ENCODE data around the gene PDE11A. TPM values are rescaled to one million over a fixed set of nuclear protein-coding genes. Genes with fewer than 3 reads are reported as not detected.

The PDE11A gene
- total RNA-seq, 3 donors from 2014 or later, result 0.96 to 2.3 (median 2.2) TPM

DNA sequence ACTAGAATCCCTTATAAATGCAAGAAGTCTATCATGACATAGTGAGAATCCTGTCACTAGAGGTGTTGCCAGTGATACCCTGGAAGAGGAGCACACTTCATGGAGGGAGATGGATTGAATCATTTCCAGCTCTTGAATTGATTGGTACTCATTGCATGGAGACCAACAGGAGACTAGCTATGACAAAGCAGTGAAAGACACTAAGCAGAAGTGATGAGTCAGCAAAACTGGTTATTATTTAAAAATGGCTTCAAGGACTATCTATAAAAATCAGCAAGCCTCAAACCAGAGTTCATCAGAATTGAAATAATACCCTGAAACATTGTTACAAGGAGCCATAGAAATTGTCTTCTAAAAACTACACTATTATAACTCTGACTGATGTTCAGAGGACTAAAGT is 200.3 kb downstream of the PDE11A start:
- no peaks in the 10 kb centered on the region for H3K4me1 ChIP-seq
- H3K27me3 ChIP-seq, result no peaks in the 10 kb centered on the region
- H3K4me3 ChIP-seq, result no peak overlapping the region
- H3K36me3 ChIP-seq, result no peaks in the 10 kb centered on the region
- intact Hi-C loops (cut with DNase I; ENCODE audit: low total_unique reads), result no loop called here
- no peak for DNase-seq (ENCODE audit: low spot score in 2 of 2)
- H3K9me3 ChIP-seq, result no peaks in the 10 kb centered on the region
- TF ChIP-seq POLR2A (IDR thresholded peaks at IDR 0.05) (no peak), POLR2AphosphoS5 (IDR thresholded peaks at IDR 0.05) (no peak)
- TF ChIP-seq, protein P1, sequence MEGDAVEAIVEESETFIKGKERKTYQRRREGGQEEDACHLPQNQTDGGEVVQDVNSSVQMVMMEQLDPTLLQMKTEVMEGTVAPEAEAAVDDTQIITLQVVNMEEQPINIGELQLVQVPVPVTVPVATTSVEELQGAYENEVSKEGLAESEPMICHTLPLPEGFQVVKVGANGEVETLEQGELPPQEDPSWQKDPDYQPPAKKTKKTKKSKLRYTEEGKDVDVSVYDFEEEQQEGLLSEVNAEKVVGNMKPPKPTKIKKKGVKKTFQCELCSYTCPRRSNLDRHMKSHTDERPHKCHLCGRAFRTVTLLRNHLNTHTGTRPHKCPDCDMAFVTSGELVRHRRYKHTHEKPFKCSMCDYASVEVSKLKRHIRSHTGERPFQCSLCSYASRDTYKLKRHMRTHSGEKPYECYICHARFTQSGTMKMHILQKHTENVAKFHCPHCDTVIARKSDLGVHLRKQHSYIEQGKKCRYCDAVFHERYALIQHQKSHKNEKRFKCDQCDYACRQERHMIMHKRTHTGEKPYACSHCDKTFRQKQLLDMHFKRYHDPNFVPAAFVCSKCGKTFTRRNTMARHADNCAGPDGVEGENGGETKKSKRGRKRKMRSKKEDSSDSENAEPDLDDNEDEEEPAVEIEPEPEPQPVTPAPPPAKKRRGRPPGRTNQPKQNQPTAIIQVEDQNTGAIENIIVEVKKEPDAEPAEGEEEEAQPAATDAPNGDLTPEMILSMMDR (IDR thresholded peaks at IDR 0.05), result no peak
- H3K27ac ChIP-seq, result no peak overlapping the region

DNA sequence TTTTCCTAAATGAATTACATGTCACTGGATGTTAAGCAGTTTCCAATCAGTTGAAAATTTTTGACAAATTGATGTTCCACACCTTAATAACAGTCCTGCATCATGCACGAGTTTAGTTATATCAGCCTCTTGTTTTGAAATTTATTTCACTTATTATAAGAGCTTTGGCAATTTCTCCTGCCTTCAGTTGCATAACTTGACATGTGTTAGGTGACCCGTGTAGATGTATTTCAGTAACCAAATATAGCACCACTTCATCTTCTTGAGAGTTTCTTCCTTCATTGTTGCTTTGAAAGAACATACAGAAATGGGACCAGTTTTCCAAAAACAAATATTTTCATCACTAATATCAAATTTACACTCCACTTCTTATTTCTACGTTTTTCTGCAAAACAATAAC is 202.7 kb downstream of the PDE11A start:
- Histone ChIP-seq H3K36me3 (no peaks in the 10 kb centered on the region), H3K4me3 (no peak overlapping the region), H3K4me1 (no peaks in the 10 kb centered on the region), H3K27me3 (no peaks in the 10 kb centered on the region), H3K9me3 (no peaks in the 10 kb centered on the region), H3K27ac (no peak overlapping the region)
- intact Hi-C loops (cut with DNase I; ENCODE audit: low total_unique reads), result no loop called here
- TF ChIP-seq, protein P1 (IDR thresholded peaks at IDR 0.05), result no peak
- no peak for DNase-seq (ENCODE audit: low spot score in 2 of 2)

DNA sequence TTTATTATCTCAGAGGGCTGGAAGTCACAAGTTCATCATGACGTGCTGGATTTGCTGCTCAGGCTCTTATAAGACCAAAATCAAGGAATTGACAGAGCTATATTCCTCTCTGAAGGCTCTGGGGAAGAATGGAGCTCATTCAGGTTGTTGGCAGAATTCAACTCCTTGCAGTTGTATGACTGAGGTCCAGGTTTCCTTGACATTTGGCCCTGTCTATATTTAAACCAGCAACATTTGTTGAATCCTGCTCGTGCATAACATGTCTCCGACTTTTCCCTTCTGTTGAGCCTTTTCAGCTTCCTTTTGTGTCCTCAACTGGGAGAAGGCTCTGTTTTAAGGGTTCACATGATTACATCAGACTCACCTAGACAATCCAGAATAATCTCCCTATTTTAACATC is 203.4 kb downstream of the PDE11A start:
- DNase-seq (ENCODE audit: low spot score in 2 of 2), result no peak
- no peak for TF ChIP-seq POLR2A (IDR thresholded peaks at IDR 0.05)
- TF ChIP-seq, protein P1 (IDR thresholded peaks at IDR 0.05), result no peak
- no peak for TF ChIP-seq POLR2AphosphoS5 (IDR thresholded peaks at IDR 0.05)
- intact Hi-C loops (cut with DNase I; ENCODE audit: low total_unique reads), result no loop called here

DNA sequence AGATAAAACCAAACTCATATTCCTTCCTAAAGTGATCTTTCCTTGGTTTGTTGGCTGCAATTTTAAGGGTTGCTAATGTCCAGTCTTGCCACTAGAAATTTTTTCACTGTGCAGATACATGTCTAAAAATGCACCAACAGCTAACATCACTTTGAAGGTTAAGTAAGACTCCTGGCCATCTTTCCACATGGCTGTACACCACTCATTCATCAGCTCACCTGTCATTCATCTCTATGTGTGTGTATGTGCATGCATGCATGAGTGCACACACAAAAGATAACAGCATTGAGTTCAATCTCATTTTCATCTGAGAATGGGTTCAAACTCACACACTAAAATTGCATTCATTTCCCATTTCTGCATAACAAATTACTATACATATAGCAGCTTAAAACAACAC is 203.8 kb downstream of the PDE11A start:
- intact Hi-C loops (cut with DNase I; ENCODE audit: low total_unique reads), result no loop called here
- TF ChIP-seq, protein P1 (IDR thresholded peaks at IDR 0.05), result no peak
- TF ChIP-seq POLR2A (IDR thresholded peaks at IDR 0.05), result no peak
- TF ChIP-seq POLR2AphosphoS5 (IDR thresholded peaks at IDR 0.05), result no peak

More for the DNA sequence above, 203.4 kb downstream of the PDE11A start:
- Histone ChIP-seq H3K4me3 (no peak overlapping the region), H3K9me3 (no peaks in the 10 kb centered on the region), H3K27ac (no peak overlapping the region), H3K36me3 (no peaks in the 10 kb centered on the region), H3K27me3 (no peaks in the 10 kb centered on the region), H3K4me1 (no peaks in the 10 kb centered on the region)

DNA sequence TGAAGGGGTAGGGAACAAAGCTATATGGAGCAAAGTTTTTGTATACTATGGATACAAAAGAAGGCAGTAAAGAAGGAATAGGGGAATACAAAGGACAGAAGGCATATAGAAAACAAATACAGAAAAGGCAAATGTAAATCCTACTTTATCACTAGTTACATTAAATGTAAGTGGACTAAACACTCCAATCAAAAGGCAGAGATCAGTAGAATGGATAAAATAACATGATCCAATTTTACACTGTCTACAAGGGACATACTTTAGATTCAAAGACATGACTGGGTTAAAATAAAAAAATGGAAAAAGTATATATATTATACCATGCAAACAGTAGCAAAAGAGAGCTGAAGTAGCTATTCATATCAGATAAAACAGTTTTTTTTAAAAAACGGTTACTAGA is 215.0 kb downstream of the PDE11A start:
- TF ChIP-seq, protein P1 (IDR thresholded peaks at IDR 0.05), result no peak
- TF ChIP-seq POLR2AphosphoS5 (IDR thresholded peaks at IDR 0.05), result no peak
- TF ChIP-seq POLR2A (IDR thresholded peaks at IDR 0.05), result no peak
- Histone ChIP-seq H3K27ac (no peak overlapping the region), H3K4me3 (no peak overlapping the region), H3K9me3 (peaks cover 0 to 7% of the 10 kb centered on the region in 2 donors), H3K36me3 (no peaks in the 10 kb centered on the region), H3K4me1 (no peaks in the 10 kb centered on the region), H3K27me3 (no peaks in the 10 kb centered on the region)
- no peak for DNase-seq (ENCODE audit: low spot score in 2 of 2)
- intact Hi-C loops (cut with DNase I; ENCODE audit: low total_unique reads), result no loop called here

More for the DNA sequence above, 203.8 kb downstream of the PDE11A start:
- Histone ChIP-seq H3K4me1 (no peaks in the 10 kb centered on the region), H3K9me3 (peaks cover 0 to under 1% of the 10 kb centered on the region in 2 donors), H3K36me3 (no peaks in the 10 kb centered on the region), H3K27me3 (no peaks in the 10 kb centered on the region), H3K27ac (no peak overlapping the region), H3K4me3 (no peak overlapping the region)
- no peak for DNase-seq (ENCODE audit: low spot score in 2 of 2)
